HEK293 (cell line): Measurements from ENCODE around the gene FOXP1.

Experiments used
- CTCF ChIA-PET: fragments of 350-600 bp; formaldehyde crosslinking; extraction: SDS; loops from one replicate; lab custom pipeline; 2021; ENCODE audit warnings: antibody characterized with exemption; lab: Yijun Ruan, JAX
- POLR2A ChIA-PET: fragments of 300-600 bp; formaldehyde crosslinking; extraction: SDS; loops from one replicate; lab custom pipeline; 2020; ENCODE audit warnings: antibody characterized with exemption, inconsistent platforms; lab: Yijun Ruan, JAX
- H3K27ac ChIP-seq: fragments of 200-500 bp; sonication (Bioruptor generic); 2 replicates; pipeline ENCODE4 v1.5.1; 2014; ENCODE audit warnings: low read depth, low read length, control low read depth, inconsistent platforms; ENCODE audit errors: extremely low read depth
- H3K36me3 ChIP-seq, 2 experiments: fragments of 200-500 bp in 1 of 2; sonication (Bioruptor generic) in 1 of 2; 1 replicate in 1 of 2; 2 replicates in 1 of 2; pipeline ENCODE4 v1.5.1; 2014 to 2017; ENCODE audit warnings: inconsistent platforms in 2 of 2, low read length in 2 of 2; ENCODE audit not compliant: control insufficient read depth in 2 of 2, insufficient read depth in 1 of 2
- H3K4me1 ChIP-seq: fragments of 200-500 bp; sonication (Bioruptor generic); 2 replicates; pipeline ENCODE4 v1.5.1; 2014; ENCODE audit warnings: mild to moderate bottlenecking, low read length, inconsistent platforms; ENCODE audit not compliant: control insufficient read depth, insufficient read depth
- H3K4me3 ChIP-seq: 2 replicates; pipeline ENCODE4 v1.5.1; 2011; ENCODE audit warnings: low read depth, mild to moderate bottlenecking, control low read depth, low read length, moderate library complexity
- H3K9me3 ChIP-seq: fragments of 200-500 bp; sonication (Bioruptor generic); 2 replicates; pipeline ENCODE4 v1.5.1; 2014; ENCODE audit warnings: low read depth, low read length, inconsistent platforms; ENCODE audit not compliant: control insufficient read depth, insufficient read depth
- EGR2 ChIP-seq: fragments of 450-650 bp; formaldehyde crosslinking; IDR thresholded peaks from 2 replicates; pipeline ENCODE4 v1.5.1; 2016; ENCODE audit warnings: low read depth, missing biosample characterization, missing genetic modification characterization
- HOXC10 ChIP-seq: sonication (generic); formaldehyde crosslinking; IDR thresholded peaks from 2 replicates; pipeline ENCODE4 v1.8.1; 2023; ENCODE audit warnings: mild to moderate bottlenecking, missing genetic modification reagents
- HOXD13 ChIP-seq: sonication (generic); formaldehyde crosslinking; IDR thresholded peaks from 2 replicates; pipeline ENCODE4 v1.8.0; 2022; ENCODE audit warnings: missing genetic modification reagents, borderline replicate concordance
- OVOL3 ChIP-seq: fragments of 450-650 bp; formaldehyde crosslinking; IDR thresholded peaks from 2 replicates; pipeline ENCODE4 v1.5.1; 2016; ENCODE audit warnings: missing biosample characterization, missing genetic modification characterization
- PRDM1 ChIP-seq: fragments of 450-650 bp; formaldehyde crosslinking; IDR thresholded peaks from 2 replicates; pipeline ENCODE4; 2016; ENCODE audit warnings: missing biosample characterization, missing genetic modification characterization
- REPIN1 ChIP-seq: fragments of 450-650 bp; formaldehyde crosslinking; IDR thresholded peaks from 2 replicates; pipeline ENCODE4 v1.5.1; 2017; ENCODE audit warnings: missing biosample characterization, missing genetic modification characterization, low read depth
- ZBTB20 ChIP-seq: fragments of 450-650 bp; formaldehyde crosslinking; IDR thresholded peaks from 2 replicates; pipeline ENCODE4 v1.5.1; 2016; ENCODE audit warnings: missing biosample characterization, missing genetic modification characterization
- ZFHX2 ChIP-seq: fragments of 450-650 bp; formaldehyde crosslinking; conservative IDR thresholded peaks from 2 replicates; pipeline ENCODE4 v1.5.1; 2016; ENCODE audit warnings: missing biosample characterization, missing genetic modification characterization
- ZNF221 ChIP-seq: fragments of 450-650 bp; formaldehyde crosslinking; IDR thresholded peaks from 2 replicates; pipeline ENCODE4 v1.5.1; 2017; ENCODE audit warnings: missing biosample characterization, missing genetic modification characterization, borderline replicate concordance
- ZNF239 ChIP-seq: fragments of 450-650 bp; formaldehyde crosslinking; IDR thresholded peaks from 2 replicates; pipeline ENCODE4 v1.5.1; 2016; ENCODE audit warnings: missing biosample characterization, missing genetic modification characterization
- ZNF416 ChIP-seq: fragments of 450-650 bp; formaldehyde crosslinking; IDR thresholded peaks from 2 replicates; pipeline ENCODE4 v1.5.1; 2016; ENCODE audit warnings: missing biosample characterization, missing genetic modification characterization
- ZNF48 ChIP-seq: fragments of 450-650 bp; formaldehyde crosslinking; IDR thresholded peaks from 2 replicates; pipeline ENCODE4 v1.5.1; 2016; ENCODE audit warnings: missing biosample characterization, missing genetic modification characterization
- ZNF501 ChIP-seq: fragments of 450-650 bp; formaldehyde crosslinking; IDR thresholded peaks from 2 replicates; pipeline ENCODE4 v1.5.1; 2016; ENCODE audit warnings: missing biosample characterization, missing genetic modification characterization
- ZNF548 ChIP-seq: fragments of 450-650 bp; formaldehyde crosslinking; IDR thresholded peaks from 2 replicates; pipeline ENCODE4 v1.5.1; 2016; ENCODE audit warnings: missing biosample characterization, missing genetic modification characterization
- ZNF561 ChIP-seq: fragments of 450-650 bp; IDR thresholded peaks from 2 replicates; pipeline ENCODE4 v1.5.1; 2018; ENCODE audit warnings: missing biosample characterization, missing genetic modification characterization, borderline replicate concordance
- ZNF658 ChIP-seq: fragments of 450-650 bp; formaldehyde crosslinking; IDR thresholded peaks from 2 replicates; pipeline ENCODE4; 2016; ENCODE audit warnings: missing biosample characterization, missing genetic modification characterization
- ZNF701 ChIP-seq: fragments of 450-650 bp; formaldehyde crosslinking; IDR thresholded peaks from 2 replicates; pipeline ENCODE4 v1.5.1; 2016; ENCODE audit warnings: missing biosample characterization, missing genetic modification characterization
- ZNF768 ChIP-seq: fragments of 450-650 bp; formaldehyde crosslinking; IDR thresholded peaks from 2 replicates; pipeline ENCODE4 v1.5.1; 2018; ENCODE audit warnings: missing biosample characterization, mild to moderate bottlenecking, missing genetic modification characterization
- ZSCAN16 ChIP-seq: fragments of 450-650 bp; formaldehyde crosslinking; IDR thresholded peaks from 2 replicates; pipeline ENCODE4 v1.5.1; 2016; ENCODE audit warnings: missing biosample characterization, missing genetic modification characterization
- ZSCAN23 ChIP-seq: fragments of 450-650 bp; formaldehyde crosslinking; IDR thresholded peaks from 2 replicates; pipeline ENCODE4 v1.5.1; 2016; ENCODE audit warnings: missing biosample characterization, missing genetic modification characterization
- TF ChIP-seq, protein P1 (sequence below): fragments of 450-650 bp; formaldehyde crosslinking; IDR thresholded peaks from 2 replicates; pipeline ENCODE4 v1.5.1; 2017; ENCODE audit warnings: missing biosample characterization, missing genetic modification characterization
- TF ChIP-seq, protein P2 (sequence below): fragments of 450-650 bp; formaldehyde crosslinking; IDR thresholded peaks from 2 replicates; pipeline ENCODE4; 2016; ENCODE audit warnings: missing biosample characterization, missing genetic modification characterization
- TF ChIP-seq, protein P3 (sequence below): fragments of 450-650 bp; formaldehyde crosslinking; IDR thresholded peaks from 2 replicates; pipeline ENCODE4 v1.5.1; 2016; ENCODE audit warnings: missing biosample characterization, missing genetic modification characterization

The FOXP1 gene

DNA sequence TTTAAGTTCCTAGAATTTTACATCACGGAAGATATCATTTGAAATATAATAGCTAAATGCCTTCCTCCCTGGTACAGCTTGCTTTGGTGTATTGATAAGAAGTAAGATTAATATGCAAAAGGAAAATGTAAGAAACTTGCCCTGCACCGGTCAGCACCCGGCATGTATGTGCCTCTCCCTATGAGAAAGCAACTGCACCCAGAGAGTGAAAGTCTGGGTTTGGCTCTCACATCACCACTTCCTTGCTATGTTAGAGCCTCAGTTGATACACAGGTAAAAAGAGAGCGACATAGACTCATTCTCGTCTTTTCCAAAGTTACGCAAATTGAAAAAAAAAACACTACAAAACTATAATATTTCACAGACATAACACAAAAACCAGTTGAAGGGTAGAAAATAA is 96.7 kb downstream of the FOXP1 start (continued):
- TF ChIP-seq, protein P1, sequence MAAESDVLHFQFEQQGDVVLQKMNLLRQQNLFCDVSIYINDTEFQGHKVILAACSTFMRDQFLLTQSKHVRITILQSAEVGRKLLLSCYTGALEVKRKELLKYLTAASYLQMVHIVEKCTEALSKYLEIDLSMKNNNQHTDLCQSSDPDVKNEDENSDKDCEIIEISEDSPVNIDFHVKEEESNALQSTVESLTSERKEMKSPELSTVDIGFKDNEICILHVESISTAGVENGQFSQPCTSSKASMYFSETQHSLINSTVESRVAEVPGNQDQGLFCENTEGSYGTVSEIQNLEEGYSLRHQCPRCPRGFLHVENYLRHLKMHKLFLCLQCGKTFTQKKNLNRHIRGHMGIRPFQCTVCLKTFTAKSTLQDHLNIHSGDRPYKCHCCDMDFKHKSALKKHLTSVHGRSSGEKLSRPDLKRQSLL (tag by site-specific recombination), result no peak
- no peak for TF ChIP-seq ZNF416 (tag by site-specific recombination)
- no peak for TF ChIP-seq EGR2 (tag by site-specific recombination)
- TF ChIP-seq ZNF221 (tag by site-specific recombination), result no peak

DNA sequence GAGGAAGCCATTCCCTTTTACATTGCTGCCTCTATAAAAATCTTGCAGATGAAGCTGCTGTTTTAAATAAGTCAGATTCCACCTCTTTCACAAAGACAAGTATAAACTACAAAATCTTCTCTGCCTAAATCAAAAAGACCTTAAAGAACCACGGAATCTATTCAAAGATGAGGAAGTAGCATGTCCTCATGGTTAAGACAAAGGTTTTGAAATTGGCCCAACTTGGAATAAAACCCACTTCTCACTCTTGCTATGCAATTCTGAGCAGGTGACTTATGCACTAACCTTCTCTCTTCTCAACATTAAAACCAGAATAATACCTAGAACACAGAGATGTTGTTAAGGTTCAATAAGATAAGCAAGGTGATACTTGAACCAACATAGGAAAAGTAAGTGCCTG is 97.6 kb downstream of the FOXP1 start:
- CTCF ChIA-PET, result interaction anchor here (0.7 kb wide), 1 partner anchor 701 kb away, joined by 3 read pairs; no protein-coding TSS in a partner anchor
- H3K4me1 ChIP-seq, result no peaks in the 10 kb centered on the region
- TF ChIP-seq, protein P1 (tag by site-specific recombination), result no peak
- TF ChIP-seq ZSCAN23 (tag by site-specific recombination) (no peak), ZNF658 (tag by site-specific recombination) (no peak), ZFHX2 (tag by site-specific recombination) (no peak), ZBTB20 (no peak), ZNF501 (tag by site-specific recombination) (no peak), ZNF48 (tag by site-specific recombination) (no peak), ZNF561 (no peak), REPIN1 (tag by site-specific recombination) (no peak), HOXC10 (no peak), HOXD13 (no peak), PRDM1 (tag by site-specific recombination) (no peak), ZNF239 (no peak)
- TF ChIP-seq, protein P2, sequence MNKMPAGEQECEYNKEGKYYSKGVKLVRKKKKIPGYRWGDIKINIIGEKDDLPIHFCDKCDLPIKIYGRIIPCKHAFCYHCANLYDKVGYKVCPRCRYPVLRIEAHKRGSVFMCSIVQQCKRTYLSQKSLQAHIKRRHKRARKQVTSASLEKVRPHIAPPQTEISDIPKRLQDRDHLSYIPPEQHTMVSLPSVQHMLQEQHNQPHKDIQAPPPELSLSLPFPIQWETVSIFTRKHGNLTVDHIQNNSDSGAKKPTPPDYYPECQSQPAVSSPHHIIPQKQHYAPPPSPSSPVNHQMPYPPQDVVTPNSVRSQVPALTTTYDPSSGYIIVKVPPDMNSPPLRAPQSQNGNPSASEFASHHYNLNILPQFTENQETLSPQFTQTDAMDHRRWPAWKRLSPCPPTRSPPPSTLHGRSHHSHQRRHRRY (tag by site-specific recombination), result no peak
- TF ChIP-seq, all 188 proteins: peak for 0
- Histone ChIP-seq H3K27ac (no peak overlapping the region), H3K4me3 (no peak overlapping the region), H3K36me3 (peaks cover 0 to 4% of the 10 kb centered on the region in 2 experiments; a peak in 1 of 3 replicates), H3K9me3 (no peaks in the 10 kb centered on the region)
- POLR2A ChIA-PET, result no interaction called here

DNA sequence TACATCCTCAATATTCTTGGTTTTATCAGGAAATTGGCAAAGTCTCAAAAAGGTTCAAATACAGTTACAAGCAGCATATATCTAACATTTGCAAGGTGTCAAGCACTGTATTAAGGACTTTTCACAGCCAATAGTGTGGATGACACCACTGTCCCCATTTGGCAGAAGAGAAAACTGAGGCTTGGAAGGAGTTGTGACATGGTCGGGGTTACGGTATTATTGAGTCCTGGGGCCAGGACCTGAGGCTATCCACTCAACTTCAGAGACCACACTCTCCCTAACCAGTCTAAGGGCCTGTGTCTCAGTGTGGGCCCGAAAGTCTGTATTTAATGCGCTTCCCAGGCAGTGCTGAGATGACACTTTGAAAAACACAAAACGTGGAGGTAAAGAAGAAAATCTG is 99.1 kb downstream of the FOXP1 start:
- no peaks in the 10 kb centered on the region for H3K36me3 ChIP-seq
- TF ChIP-seq ZNF768 (tag by site-specific recombination) (no peak), ZNF701 (tag by site-specific recombination) (no peak), OVOL3 (tag by site-specific recombination) (no peak), ZSCAN16 (tag by site-specific recombination) (no peak), EGR2 (tag by site-specific recombination) (no peak), ZBTB20 (no peak), ZNF548 (tag by site-specific recombination) (no peak)
- TF ChIP-seq, protein P3, sequence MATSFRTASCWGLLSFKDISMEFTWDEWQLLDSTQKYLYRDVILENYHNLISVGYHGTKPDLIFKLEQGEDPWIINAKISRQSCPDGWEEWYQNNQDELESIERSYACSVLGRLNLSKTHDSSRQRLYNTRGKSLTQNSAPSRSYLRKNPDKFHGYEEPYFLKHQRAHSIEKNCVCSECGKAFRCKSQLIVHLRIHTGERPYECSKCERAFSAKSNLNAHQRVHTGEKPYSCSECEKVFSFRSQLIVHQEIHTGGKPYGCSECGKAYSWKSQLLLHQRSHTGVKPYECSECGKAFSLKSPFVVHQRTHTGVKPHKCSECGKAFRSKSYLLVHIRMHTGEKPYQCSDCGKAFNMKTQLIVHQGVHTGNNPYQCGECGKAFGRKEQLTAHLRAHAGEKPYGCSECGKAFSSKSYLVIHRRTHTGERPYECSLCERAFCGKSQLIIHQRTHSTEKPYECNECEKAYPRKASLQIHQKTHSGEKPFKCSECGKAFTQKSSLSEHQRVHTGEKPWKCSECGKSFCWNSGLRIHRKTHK (tag by site-specific recombination), result no peak
- ChIA-PET CTCF (no interaction called here), POLR2A (no interaction called here)
- no peaks in the 10 kb centered on the region for H3K9me3 ChIP-seq
- no peak overlapping the region for H3K4me3 ChIP-seq
- no peaks in the 10 kb centered on the region for H3K4me1 ChIP-seq
- H3K27ac ChIP-seq, result no peak overlapping the region
